Smooth muscle cell (in vitro differentiated cells): Measurements from ENCODE around the gene EFNA1. TPM values are rescaled to one million over a fixed set of nuclear protein-coding genes. Genes with fewer than 3 reads are reported as not detected.

ENCODE experiments used
- DNase-seq: peaks from one replicate; lab custom pipeline; 2025; ENCODE audit not compliant: unreplicated experiment; lab: John Stamatoyannopoulos, UW
- H2AFZ ChIP-seq: fragments of 200-600 bp; sonication (generic); 2 replicates; pipeline ENCODE4 v1.6.0; 2016; ENCODE audit warnings: antibody characterized with exemption, low read depth, mild to moderate bottlenecking
- H3F3A ChIP-seq: fragments of 200-600 bp; sonication (generic); 2 replicates; pipeline ENCODE4 v1.6.0; 2017; ENCODE audit warnings: antibody characterized with exemption, low read depth
- H3K27ac ChIP-seq: fragments of 200-600 bp; sonication (generic); 2 replicates; pipeline ENCODE4 v1.5.1; 2016; ENCODE audit warnings: low read depth, mild to moderate bottlenecking
- H3K27me3 ChIP-seq: fragments of 200-600 bp; sonication (generic); 2 replicates; pipeline ENCODE4 v1.6.1; 2016; ENCODE audit warnings: low read depth, mild to moderate bottlenecking
- H3K36me3 ChIP-seq: fragments of 200-600 bp; sonication (generic); 2 replicates; pipeline ENCODE4 v1.5.1; 2016; ENCODE audit warnings: low read depth
- H3K4me1 ChIP-seq: fragments of 200-600 bp; sonication (generic); 2 replicates; pipeline ENCODE4 v1.5.1; 2016; ENCODE audit warnings: low read depth
- H3K4me2 ChIP-seq: fragments of 200-600 bp; sonication (generic); 2 replicates; pipeline ENCODE4 v1.6.0; 2016; ENCODE audit warnings: mild to moderate bottlenecking
- H3K4me3 ChIP-seq: fragments of 200-600 bp; sonication (generic); 2 replicates; pipeline ENCODE4 v1.5.1; 2016; ENCODE audit warnings: mild to moderate bottlenecking
- H3K79me2 ChIP-seq: fragments of 200-600 bp; sonication (generic); 2 replicates; pipeline ENCODE4 v1.6.0; 2016; ENCODE audit warnings: low read depth, mild to moderate bottlenecking
- H3K9ac ChIP-seq: fragments of 200-600 bp; sonication (generic); 2 replicates; pipeline ENCODE4 v1.6.0; 2016; ENCODE audit warnings: low read depth
- H3K9me3 ChIP-seq: fragments of 200-600 bp; sonication (generic); replicated peaks from 2 replicates; pipeline ENCODE4 v1.5.1; 2016; ENCODE audit warnings: low read depth
- H4K20me1 ChIP-seq: fragments of 200-600 bp; sonication (generic); 2 replicates; pipeline ENCODE4 v1.6.0; 2016; ENCODE audit warnings: low read depth
- CTCF ChIP-seq: fragments of 200-600 bp; sonication (generic); IDR thresholded peaks from 2 replicates; pipeline ENCODE4 v1.5.1; 2017; ENCODE audit warnings: borderline replicate concordance, mild to moderate bottlenecking, antibody characterized with exemption; ENCODE audit not compliant: insufficient read depth, poor library complexity, severe bottlenecking
- WGBS: methylation state at CpG from one replicate; pipeline ENCODE4 v1.1.7; 2016; ENCODE audit warnings: low lambda C conversion rate; 5-methylcytosine and 5-hydroxymethylcytosine counted together
- polyA plus RNA-seq: library from polyadenylated mRNA; unstranded; fragments of >200 nt; fragmentation: Nextera tagmentation; extraction: Ambion mirVana; gene quantifications from 2 replicates; pipeline ENCODE4 v1.2.1, GENCODE V29; 2016
- total RNA-seq: library from RNA; depleted of rRNA; stranded (reverse); fragments of >200 nt; gene quantifications from 2 replicates; pipeline ENCODE4 v1.2.3, GENCODE V29; 2014

The EFNA1 gene
- total and polyA plus RNA-seq, 2 experiments from 2014 or later = 16.4 to 20.9 TPM

GRCh38 chr1:155084722-155085503, 42.8 kb upstream of the EFNA1 start:
- TF ChIP-seq CTCF = peak; percentile 91
- peak overlapping the region; percentile 78 for H3K4me3 ChIP-seq
- H3F3A ChIP-seq = peaks cover 7% of the 10 kb centered on the region
- peaks cover 26% of the 10 kb centered on the region for H3K4me1 ChIP-seq
- peak overlapping the region; percentile 92 for H2AFZ ChIP-seq
- no peaks in the 10 kb centered on the region for H3K9me3 ChIP-seq
- H3K27me3 ChIP-seq = peaks cover 42% of the 10 kb centered on the region
- peak; percentile 93 for DNase-seq
- no peak overlapping the region for H3K9ac ChIP-seq
- peaks cover 14% of the 10 kb centered on the region for H4K20me1 ChIP-seq
- no peaks in the 10 kb centered on the region for H3K79me2 ChIP-seq
- H3K36me3 ChIP-seq = no peaks in the 10 kb centered on the region
- peak overlapping the region; percentile 70 for H3K27ac ChIP-seq
- H3K4me2 ChIP-seq = peak overlapping the region; percentile 87
- WGBS = under 1% methylated on average over 52 of the region's 67 CpGs

- H3K27me3 ChIP-seq = peaks cover 35% of the 10 kb centered on the region
- no peak overlapping the region for H3K9ac ChIP-seq
- H3K27ac ChIP-seq = peak overlapping the region; percentile 70
- WGBS = 2% methylated on average over 27 of the region's 32 CpGs
- no peak for TF ChIP-seq CTCF
- peaks cover 19% of the 10 kb centered on the region for H3K4me1 ChIP-seq
- peak overlapping the region; percentile 78 for H3K4me3 ChIP-seq
- no peaks in the 10 kb centered on the region for H3K79me2 ChIP-seq
- H2AFZ ChIP-seq = peak overlapping the region; percentile 92
- H3K9me3 ChIP-seq = no peaks in the 10 kb centered on the region
- H3F3A ChIP-seq = peaks cover 7% of the 10 kb centered on the region
- peaks cover 8% of the 10 kb centered on the region for H4K20me1 ChIP-seq
- no peaks in the 10 kb centered on the region for H3K36me3 ChIP-seq
- peak overlapping the region; percentile 87 for H3K4me2 ChIP-seq
- no peak for DNase-seq
Measured at GRCh38 chr1:155085504-155086127, 42.1 kb upstream of the EFNA1 start.

GRCh38 chr1:155086128-155086741, 41.4 kb upstream of the EFNA1 start:
- Histone ChIP-seq H3F3A (peaks cover 3% of the 10 kb centered on the region), H3K4me1 (peaks cover 19% of the 10 kb centered on the region), H3K4me3 (peak overlapping the region; percentile 78), H3K9me3 (no peaks in the 10 kb centered on the region), H3K27me3 (peaks cover 29% of the 10 kb centered on the region), H3K79me2 (no peaks in the 10 kb centered on the region), H4K20me1 (peaks cover 4% of the 10 kb centered on the region), H3K36me3 (no peaks in the 10 kb centered on the region), H3K9ac (no peak overlapping the region), H3K27ac (peak overlapping the region; percentile 70), H3K4me2 (peak overlapping the region; percentile 87), H2AFZ (no peak overlapping the region)
- TF ChIP-seq CTCF = peak; percentile 100
- 28% methylated on average over 19 of the region's 24 CpGs for WGBS
- DNase-seq = peak; percentile 38
